ELF-1 (cell line): ENCODE results near the gene SP2.

Experiments used
- DNase-seq: peaks from one replicate; pipeline ENCODE4 v3.0.0-alpha.2; 2016; ENCODE audit warnings: low read depth, low spot score

The SP2 gene

GRCh38 chr17:47889734-47890529 is 6.1 kb upstream of the SP2 start:
- DNase-seq, result peak; percentile 94

DNA sequence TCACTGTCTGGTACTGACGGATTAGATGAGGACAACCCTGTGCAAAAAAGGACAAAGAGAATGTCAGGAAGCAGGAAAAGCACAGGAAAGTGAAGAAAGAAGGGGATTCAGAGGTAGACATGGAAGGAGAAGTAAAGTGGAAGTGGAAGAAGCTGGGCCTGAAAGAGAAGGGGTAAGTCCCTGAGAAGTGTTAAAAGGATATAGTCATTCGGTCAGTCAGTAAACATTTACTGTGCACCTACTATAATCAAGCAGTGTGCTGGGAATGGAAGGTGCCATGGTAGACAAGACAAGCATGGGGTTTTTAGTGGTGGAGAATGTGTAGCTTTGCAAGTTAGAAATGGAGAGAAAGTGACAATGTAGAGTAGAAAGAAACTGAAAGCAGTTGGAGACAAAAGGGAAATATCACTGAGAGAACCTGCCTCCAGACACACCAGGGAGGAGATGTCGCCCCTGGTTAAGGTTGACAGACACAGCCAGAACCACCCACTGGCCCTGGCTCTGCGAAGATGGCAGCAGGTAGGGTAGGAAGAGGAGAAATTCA is 4.4 kb upstream of the SP2 start:
- DNase-seq, result no peak

DNA sequence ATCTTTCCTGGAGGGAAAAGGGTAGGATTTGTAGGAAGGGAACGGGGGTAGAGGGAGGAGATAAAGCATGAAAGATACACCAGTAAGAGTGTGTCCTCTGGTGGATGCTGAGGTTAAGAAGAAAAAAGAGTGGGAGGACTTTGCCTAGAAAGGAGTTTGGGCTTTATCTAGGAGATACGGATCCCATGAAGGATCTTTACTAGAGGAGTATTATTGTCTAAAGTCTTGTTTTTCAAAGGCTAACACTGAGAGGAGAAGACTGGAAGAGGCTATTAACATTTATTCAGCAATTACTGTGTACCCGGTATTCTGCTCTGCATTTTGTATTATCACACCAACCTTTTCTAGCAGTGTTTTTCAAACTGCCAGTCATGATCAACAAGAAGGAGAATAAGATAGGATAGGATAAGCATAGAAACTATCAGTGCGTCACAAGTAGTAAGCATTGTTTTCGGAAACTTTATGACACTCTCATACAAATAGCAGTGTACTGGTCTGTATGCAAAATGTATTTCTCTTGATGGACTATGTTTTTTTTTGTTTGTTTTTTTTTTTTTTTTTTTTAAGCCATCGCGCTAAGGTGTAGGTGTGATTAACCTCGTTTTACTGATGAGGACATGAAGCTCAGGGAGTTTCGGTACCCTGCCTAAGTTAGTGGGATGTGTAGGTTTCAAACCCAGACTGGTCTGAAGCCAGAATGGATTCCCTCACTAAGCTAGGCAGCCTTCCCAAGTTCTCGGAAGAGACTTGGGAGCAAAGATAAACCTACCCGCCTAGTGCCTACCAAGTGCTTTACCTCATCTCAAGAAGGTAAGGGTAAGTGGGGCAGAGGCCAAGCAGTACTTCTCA is 1.3 kb upstream of the SP2 start:
- no peak for DNase-seq

DNA sequence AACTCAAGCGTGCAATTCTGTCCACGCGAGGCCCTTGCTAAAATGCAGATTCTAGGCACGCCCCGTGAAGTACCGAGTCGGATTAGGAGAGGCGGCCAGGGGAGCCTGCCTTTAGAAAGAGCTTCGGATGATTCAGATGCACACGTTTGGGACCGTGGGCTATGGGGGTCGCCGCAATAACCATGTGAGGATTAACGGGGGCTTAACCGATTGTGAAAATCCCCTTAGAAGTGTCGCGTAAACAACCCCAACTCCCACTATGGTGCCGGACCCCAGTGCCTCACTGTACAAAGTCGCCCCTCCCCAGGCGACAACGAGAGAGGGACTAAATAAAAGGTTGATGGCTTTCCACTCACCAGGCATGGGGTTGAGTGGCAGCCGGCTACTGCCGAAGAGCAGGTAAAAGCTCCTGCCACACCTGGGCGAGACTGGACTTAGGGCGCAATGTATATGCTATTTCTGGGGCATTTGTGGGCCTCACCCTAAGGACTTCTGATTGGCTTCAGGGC is 635 bp upstream of the SP2 start:
- no peak for DNase-seq

GRCh38 chr17:47896672-47897490 is 845 bp downstream of the SP2 start:
- DNase-seq, result no peak

GRCh38 chr17:47897561-47897960 is 1.5 kb downstream of the SP2 start:
- no peak for DNase-seq

GRCh38 chr17:47898241-47898640 is 2.2 kb downstream of the SP2 start:
- no peak for DNase-seq

DNA sequence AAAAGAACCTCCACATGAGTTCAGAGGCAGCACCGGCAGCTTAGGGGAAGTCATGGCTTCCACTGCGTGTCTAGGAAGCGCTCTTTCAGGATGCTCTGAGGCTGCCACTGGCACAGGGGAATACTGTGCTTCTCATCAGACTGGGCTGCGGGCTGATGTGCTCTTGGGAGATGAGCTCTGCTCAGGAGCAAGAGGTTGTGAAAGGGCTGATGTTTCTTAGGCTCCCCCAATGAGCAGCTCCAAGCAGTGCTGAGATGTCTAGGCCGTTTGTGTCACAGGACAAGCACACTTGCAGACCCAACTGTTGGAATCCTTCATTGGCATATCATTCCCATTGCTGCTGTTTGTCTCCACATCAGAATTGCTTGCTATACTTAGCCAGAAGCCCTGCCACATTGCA is 3.6 kb downstream of the SP2 start:
- no peak for DNase-seq

GRCh38 chr17:47901423-47901822 is 5.4 kb downstream of the SP2 start:
- no peak for DNase-seq

DNA sequence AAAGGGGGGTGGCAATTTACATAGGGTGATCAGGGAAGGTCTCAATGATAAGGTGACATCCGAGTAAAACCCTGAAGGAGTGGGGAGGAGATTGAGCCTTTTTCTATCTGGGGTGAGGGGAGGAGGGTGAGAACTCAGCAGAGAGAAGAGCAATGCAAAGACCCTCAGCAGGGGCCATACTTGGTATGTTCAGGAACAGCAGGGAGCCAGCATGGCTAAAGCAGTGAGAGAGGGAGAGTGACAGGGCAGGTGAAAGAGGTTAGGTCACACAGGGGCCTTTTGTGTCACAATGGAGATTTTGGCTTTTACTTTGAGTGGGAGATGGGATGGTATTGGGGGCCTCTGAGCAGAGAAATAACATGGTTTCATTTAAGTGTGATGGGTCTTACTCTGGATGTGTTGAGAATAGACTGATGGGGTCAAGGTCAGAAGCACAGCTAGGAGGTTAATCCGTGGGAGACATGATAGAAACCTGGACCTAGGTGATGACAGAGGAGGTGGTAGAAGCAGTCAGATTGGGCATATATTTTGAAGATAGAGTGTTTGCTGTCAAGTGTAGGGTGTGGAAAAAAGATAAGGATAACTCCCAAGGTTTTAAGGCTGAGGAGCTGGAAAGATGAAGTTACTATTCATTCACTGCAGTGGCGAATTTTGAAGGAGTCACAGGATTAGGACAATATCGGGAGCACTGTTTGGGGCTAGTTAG is 6.2 kb downstream of the SP2 start:
- peak; percentile 75 for DNase-seq

GRCh38 chr17:47905221-47905733 is 9.2 kb downstream of the SP2 start:
- peak; percentile 72 for DNase-seq

GRCh38 chr17:47906443-47906842 is 10.4 kb downstream of the SP2 start:
- no peak for DNase-seq

DNA sequence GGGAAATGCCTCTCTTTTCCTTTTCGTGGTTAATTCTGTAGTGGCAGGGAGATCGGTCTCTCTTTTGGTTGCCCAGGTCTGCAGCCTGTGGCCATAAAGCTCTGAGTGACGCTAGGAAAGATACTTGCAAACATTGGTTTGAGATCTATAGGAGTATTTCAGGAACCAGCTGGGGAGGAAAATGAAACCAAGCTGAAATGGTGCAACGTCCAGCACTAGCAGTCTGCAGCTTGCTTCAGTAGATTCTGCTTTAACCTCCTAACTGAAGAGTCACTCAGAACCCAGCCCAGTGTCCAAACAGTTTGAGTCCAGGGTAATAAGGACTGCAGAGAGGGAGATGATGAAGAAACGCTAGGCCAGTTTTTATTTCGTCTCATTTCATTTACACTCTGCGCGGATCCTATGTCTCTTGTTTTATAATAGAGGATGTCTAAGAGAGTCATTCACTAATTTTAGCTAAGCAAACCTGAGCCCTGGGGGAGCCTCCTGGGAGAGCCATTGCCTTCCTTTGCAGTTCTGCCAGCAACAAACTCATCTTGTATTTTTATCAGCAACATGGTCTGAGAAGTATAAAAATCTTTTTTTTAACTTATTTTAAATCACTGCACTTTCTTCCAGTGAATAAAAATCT is 12.0 kb downstream of the SP2 start:
- DNase-seq, result no peak

DNA sequence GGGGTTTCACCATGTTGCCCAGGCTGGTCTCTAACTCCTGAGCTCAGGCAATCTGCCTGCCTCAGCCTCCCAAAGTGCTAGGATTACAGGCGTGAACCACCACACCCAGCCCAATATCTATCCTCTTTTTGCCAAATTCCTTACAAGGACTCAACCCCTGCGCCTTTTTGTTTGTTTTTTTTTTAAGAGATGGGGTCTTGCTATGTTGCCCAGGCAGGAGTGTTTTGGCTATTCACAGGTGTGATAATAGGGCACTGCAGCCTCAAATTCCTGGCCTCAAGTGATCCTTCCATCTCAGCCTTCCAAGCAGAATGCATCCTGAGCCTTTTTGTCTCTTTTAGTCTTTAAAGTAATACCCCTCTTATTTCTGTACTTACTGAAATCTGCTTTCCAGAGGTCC is 17.0 kb downstream of the SP2 start:
- no peak for DNase-seq

DNA sequence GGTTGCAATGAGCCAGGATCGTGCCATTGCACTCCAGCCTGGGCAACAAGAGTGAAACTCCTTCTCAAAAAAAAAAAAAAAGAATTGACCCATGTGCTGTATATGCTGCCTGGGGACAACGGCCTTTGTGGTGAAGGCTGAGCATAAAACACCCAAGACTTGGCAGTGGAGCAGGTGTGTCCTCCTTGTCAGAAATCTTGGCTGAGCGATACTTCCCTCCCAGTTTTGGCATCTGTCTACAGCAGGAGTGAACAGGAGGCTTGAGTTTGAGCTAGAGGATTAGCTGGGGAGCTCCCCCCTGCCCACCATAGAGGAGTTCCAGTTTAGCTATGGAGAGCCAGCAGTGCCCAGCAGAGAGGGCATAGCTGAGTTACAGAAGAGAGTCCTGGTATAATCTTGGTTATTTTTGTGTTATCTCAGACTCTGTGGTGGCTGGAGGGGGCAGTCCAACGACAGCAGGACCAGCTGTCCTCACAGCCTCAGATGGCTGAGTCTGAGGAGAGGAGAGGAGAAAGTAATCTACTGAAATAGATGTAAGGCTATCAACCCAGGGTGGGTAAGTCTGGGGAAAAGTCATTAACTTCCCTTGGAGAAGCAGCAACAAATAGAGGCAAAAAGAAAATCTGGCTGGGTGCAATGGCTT is 18.4 kb downstream of the SP2 start:
- no peak for DNase-seq

DNA sequence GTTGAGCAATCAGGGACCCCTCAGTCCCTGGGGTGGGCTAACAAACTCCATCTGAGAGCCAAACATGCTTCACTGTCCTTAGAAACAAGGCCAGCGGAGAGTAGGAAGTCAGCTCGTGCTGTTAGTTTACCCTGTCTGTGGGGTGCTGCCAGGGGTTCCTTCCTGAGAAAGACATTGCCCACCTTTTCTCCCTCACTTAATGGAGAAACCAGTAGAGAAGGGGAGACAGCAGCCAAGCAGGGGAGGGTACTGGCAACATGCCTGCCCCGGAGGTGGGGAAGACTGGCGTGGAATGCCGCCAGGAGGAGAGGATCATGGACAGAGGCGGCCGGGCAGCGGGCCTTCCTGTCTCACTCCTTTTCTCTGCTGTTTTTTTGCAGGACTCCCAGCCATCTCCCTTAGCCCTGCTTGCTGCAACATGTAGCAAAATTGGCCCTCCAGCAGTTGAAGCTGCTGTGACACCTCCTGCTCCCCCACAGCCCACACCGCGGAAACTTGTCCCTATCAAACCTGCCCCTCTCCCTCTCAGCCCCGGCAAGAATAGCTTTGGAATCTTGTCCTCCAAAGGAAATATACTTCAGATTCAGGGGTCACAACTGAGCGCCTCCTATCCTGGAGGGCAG is 19.9 kb downstream of the SP2 start:
- no peak for DNase-seq

- no peak for DNase-seq
These were observed 20.6 kb downstream of the SP2 start for GRCh38 chr17:47916489-47917208.

- no peak for DNase-seq
These were observed 21.5 kb downstream of the SP2 start for GRCh38 chr17:47917581-47917980.

DNA sequence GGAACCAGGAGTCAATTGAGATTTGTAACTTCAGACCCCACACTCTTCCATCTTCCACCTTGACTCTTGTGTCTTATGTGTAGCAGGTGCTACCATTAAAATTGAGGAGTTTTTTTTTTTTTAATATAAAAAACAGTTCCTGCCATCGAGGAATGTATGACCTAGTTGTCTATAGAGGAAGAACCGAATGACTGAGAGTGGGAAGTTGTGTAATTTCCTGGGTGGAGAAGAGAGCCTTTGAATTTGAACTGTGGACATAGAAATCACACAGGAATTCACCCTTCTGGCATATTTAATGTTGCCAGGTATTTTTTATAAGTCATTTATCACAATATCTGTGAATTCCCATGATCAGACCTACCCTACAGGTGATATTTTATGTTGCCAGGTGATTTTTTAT is 22.0 kb downstream of the SP2 start:
- DNase-seq, result no peak
